Breast epithelium (tissue), 3 donors: ENCODE results near the gene ABCC12.

Source experiments
- CTCF ChIP-seq, 3 donors: fragments of 450-650 bp; IDR thresholded peaks; one replicate each; pipeline ENCODE4 v1.5.1; 2016 to 2017; ENCODE audit warnings: antibody characterized with exemption in 3 of 3, mild to moderate bottlenecking in 3 of 3, moderate library complexity in 3 of 3
- POLR2A ChIP-seq: fragments of 450-650 bp; IDR thresholded peaks from one replicate; pipeline ENCODE4 v1.6.1; 2016; ENCODE audit warnings: antibody characterized with exemption, mild to moderate bottlenecking, moderate library complexity

- TF ChIP-seq POLR2A (no peak), CTCF (IDR thresholded peaks at IDR 0.05) (no peak)
Measured at GRCh38 chr16:48150707-48151106, 5.1 kb downstream of the ABCC12 start.
